ENCODE data around the gene CA5B.
"Not testable (repeated sequence)": the region's sequence is repeated elsewhere in the genome, so short reads cannot be mapped to it uniquely, and the experiment has no call there.

The CA5B gene

DNA sequence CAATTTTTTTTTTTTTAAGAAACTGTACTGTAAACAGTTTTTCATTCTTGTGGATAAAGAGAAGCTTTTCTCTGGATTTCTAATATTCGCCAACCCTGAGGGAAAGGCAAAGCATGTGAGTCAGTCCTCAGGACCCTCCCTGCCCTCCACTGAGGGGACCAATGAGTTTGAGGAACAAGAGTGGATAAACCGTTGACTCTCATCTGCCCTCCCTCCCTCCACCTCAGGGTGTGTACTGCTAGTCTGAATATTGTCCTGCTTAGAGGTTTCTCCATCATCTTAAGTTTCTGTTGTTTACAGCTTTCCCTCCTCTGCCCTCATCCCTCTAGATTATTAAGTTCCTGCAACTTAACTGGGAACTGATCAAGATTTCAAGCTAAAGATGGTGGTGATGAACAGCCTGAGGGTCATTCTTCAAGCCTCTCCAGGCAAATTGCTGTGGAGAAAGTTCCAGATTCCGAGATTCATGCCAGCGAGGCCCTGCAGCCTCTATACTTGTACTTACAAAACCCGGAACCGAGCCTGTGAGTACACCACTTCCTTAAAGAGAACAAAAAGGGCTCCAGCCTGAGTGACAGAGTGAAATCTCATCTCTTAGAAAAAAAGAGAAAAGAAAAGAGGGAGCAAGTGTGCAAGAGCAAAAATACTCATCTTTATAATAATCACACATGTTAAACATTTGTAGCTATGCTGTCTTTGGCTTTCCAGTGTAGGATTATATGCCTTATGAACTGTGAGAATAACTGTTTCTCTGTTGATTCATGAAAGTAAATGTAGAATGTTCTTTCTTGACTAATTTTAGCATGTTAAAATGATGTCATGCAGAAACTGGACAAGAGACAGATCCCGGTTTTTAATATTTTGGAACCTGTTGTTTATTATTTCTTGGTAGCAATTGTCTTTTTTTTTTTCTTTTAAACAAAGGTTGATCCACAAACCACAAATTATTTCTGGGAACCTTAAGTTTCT lies 11.9 kb downstream of the CA5B start:
- no peak for DNase-seq

- DNase-seq: no peak
These were observed 12.6 kb downstream of the CA5B start for GRCh38 chrX:15750611-15751154.

- no peak for DNase-seq
These were observed 13.2 kb downstream of the CA5B start for GRCh38 chrX:15751155-15751819.

- no peak for DNase-seq
These were observed 17.0 kb downstream of the CA5B start for GRCh38 chrX:15755091-15755490.

GRCh38 chrX:15758140-15758539 lies 20.1 kb downstream of the CA5B start:
- no peak for DNase-seq

GRCh38 chrX:15759886-15760285 lies 21.8 kb downstream of the CA5B start:
- not testable (repeated sequence) for DNase-seq

- DNase-seq: no peak
These were observed 23.6 kb downstream of the CA5B start for GRCh38 chrX:15761564-15762191.

DNA sequence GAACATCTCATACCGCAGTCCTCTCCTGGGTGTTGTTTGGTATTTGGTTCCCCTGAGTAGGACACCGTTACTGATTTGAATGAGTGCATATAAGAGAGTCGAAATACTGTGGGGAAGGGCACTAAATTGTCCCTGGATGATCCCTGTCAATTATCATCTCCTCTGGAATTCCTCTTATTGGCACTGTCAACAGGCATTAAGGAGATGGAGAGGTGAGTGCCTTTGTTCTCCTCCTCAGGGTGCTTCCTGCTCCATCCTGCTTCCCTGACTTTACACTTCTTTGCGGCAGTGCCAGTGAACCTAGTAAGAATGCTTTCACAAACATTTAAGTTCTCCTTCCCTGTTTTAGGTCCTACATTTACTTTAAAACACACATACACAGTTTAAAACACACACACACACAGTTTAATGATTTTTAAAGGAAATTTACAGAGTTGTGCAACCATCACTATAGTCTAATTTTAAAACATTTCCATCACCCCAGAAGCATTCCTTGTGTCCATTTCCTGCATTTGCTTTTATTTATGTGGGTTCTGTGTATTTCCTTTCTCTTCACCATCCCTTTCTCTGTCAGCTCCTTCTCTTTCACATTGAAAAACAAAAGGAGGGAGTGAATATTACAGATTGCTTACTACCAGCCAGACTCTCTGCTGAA lies 31.4 kb downstream of the CA5B start:
- no peak for DNase-seq

- DNase-seq: no peak
These were observed 44.1 kb downstream of the CA5B start for GRCh38 chrX:15781961-15782699.

DNA sequence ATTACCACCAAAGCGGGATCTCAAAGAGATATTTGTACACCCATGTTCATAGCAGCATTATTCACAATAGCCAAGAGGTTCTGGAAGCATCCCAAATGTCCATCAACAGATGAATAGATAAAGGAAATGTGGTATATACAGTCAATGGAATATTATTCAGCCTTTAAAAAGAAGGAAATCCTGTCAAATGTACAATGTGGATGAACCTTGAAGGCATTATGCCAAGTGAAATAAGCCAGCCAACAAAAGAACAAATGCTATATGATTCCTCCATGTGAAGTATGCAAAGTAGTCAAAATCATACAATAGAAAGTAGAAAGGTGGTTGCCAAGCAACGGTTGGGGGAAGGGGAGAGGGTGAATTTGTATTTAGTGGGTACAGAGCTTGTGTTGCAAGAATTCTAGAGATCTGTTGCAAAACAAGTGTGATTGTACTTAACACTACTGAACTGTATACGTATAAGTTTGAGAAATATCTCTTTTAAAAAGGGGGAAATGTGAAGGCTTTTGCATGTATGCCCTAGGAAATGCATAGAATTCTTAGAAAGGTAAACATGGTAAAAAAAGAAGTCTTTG lies 47.2 kb downstream of the CA5B start:
- DNase-seq: no peak

DNA sequence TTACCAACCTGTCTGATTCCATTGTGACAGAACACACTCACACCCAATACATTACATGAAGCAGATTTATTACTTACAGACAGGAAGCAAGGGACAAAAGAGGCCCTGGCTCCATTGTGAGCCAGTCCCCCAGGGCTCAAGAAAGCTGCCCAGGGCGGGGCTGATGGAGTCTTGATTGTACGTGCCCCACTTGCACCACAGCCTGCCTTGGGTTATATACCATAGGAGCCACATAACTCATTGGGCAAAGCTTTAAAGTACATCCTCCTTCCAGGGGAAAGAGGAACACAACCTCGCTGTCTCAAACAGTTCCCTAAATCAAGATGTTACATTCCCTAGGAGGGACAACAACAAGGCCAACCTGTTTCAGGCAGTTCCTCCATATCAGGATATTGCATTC lies 48.8 kb downstream of the CA5B start:
- DNase-seq: no peak

GRCh38 chrX:15789979-15790768 lies 52.1 kb downstream of the CA5B start, which contains the start of gene ZRSR2:
Gene ZRSR2 (plus strand): TSS chrX:15790484. CDS start chrX:15790496, 12 bp downstream.
- DNase-seq: peak; percentile 83

DNA sequence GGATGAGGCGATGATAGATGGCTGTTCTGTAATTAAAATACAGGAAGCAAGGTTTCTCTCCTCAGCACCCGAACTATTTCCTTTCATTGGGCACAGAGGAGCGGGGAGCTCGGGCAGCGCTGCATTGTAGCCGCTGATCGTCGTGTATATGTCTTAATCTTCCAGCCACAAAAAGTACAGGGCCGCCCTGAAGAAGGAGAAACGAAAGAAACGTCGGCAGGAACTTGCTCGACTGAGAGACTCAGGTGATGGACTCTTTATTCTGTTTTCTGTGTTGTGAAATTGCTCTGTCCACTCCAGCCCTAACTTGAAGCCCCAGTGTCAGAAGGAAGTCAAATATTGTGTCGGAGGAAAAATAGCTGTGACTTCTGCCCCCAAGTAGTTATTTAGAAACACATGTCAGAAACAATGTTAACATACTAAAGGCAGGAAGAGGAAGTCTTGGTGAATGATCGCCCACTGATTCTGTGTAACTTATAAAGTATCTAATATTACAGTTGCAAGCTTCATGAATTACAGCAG lies 52.8 kb downstream of the CA5B start:
- no peak for DNase-seq

DNA sequence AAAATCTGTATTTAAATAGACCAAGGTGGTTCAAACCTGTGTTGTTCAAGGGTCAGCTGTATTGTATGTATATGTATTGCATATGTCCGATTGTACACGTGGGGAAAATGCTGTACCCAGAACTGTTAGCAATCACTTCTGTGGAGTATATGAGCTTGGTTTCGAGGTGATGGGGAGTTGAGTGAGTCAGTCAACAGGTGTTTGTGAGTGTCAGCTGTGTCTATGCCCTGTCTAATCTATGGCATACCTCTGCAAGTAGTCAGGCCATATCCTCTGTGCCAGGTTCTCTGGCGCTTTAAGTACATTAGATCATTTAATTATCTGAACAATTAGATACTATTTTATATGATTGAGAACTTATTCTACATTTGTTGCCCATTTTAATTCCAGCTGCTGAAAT lies 59.6 kb downstream of the CA5B start:
- no peak for DNase-seq

- no peak for DNase-seq
These were observed 66.5 kb downstream of the CA5B start for GRCh38 chrX:15804563-15804962.

- no peak for DNase-seq
These were observed 70.2 kb downstream of the CA5B start for GRCh38 chrX:15808254-15808653.

DNA sequence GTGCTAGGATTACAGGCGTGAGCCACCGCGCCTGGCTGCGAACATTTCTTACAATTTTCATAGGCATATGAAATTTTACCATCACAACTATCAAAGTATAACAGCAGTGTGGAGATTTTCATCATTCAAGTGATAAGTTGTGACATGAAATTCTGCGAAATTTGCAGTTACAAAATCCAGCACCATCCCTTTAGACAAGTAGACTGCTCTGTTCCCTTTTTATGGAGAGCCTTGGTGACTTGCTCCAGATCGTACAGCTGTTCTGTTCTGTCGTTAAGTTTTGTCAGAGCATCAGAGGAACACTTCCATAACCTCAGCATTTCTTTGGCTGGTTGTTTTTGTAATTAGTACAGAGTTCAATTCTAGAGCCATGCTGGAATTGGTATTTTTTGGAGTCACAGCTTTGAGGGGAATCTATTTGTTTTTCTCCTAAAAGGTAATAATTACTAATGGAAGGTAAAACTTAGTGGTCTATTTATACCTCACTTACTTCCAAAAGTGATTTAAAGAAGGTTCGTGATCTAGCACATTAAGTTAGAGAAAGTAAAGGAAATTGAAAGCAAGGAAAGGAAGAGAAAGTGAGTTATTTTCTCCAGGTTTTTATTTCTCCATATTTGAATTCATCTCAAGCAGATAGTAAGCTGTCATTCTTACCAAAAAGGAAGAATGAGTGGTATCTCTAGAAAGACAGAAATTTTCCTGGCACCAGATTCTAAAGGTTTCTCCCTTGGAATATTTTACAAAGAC lies 74.3 kb downstream of the CA5B start:
- no peak for DNase-seq

- DNase-seq: no peak
These were observed 75.3 kb downstream of the CA5B start for GRCh38 chrX:15813416-15813815.

- DNase-seq: no peak
These were observed 76.8 kb downstream of the CA5B start for GRCh38 chrX:15814771-15815365.
